ENCODE results near the gene TEX264. TPM values are rescaled to one million over a fixed set of nuclear protein-coding genes. Genes with fewer than 3 reads are reported as not detected.

Gene TEX264
- total RNA-seq, 1 experiment from 2014 or later: 11.8 TPM

GRCh38 chr3:51706021-51706485 is 35.0 kb downstream of the TEX264 start:
- no peaks in the 10 kb centered on the region for H3K9me3 Mint-ChIP-seq
- no peak overlapping the region for H3K4me3 Mint-ChIP-seq
- H3K4me1 Mint-ChIP-seq: peaks cover 29% of the 10 kb centered on the region
- ChIA-PET CTCF (interaction anchor here (2.0 to 9.3 kb wide), 5 partner anchors 13 to 114 kb away, joined by 8 to 139 read pairs (median 13); no protein-coding TSS in a partner anchor), POLR2A (interaction anchor here (1.0 kb wide), 1 partner anchor 206 kb away, joined by 6 read pairs; no protein-coding TSS in a partner anchor)
- ATAC-seq (no peak), DNase-seq (ENCODE audit: low spot score) (no peak)
- no peak overlapping the region for H3K27ac Mint-ChIP-seq
- H3K36me3 Mint-ChIP-seq: no peaks in the 10 kb centered on the region
- no peak for TF ChIP-seq SMAD4 (CRISPR knock-in tag; IDR thresholded peaks at IDR 0.05)
- TF ChIP-seq NR2C2 (CRISPR knock-in tag; IDR thresholded peaks at IDR 0.05): no peak
- TF ChIP-seq ZNF281 (CRISPR knock-in tag; IDR thresholded peaks at IDR 0.05): no peak
- no peak for TF ChIP-seq ELF4 (CRISPR knock-in tag; IDR thresholded peaks at IDR 0.05; ENCODE audit: low read depth)
- no peak for TF ChIP-seq AFF4 (CRISPR knock-in tag; IDR thresholded peaks at IDR 0.05; ENCODE audit: borderline replicate concordance)
- no peak for TF ChIP-seq ZSCAN18 (CRISPR knock-in tag; IDR thresholded peaks at IDR 0.05)
- no peak for TF ChIP-seq NR1H2 (CRISPR knock-in tag; IDR thresholded peaks at IDR 0.05)
- TF ChIP-seq ZNF317 (CRISPR knock-in tag; IDR thresholded peaks at IDR 0.05; ENCODE audit: borderline replicate concordance, low read depth): no peak
- TF ChIP-seq ZNF138 (CRISPR knock-in tag; conservative IDR thresholded peaks at IDR 0.05): no peak
- no peak for TF ChIP-seq EMX1 (CRISPR knock-in tag; IDR thresholded peaks at IDR 0.05)
- no peak for TF ChIP-seq TP53 (CRISPR knock-in tag; IDR thresholded peaks at IDR 0.05)
- no peak for TF ChIP-seq KAT7 (CRISPR knock-in tag; IDR thresholded peaks at IDR 0.05; ENCODE audit: borderline replicate concordance)
- no peak for TF ChIP-seq ZBTB21 (CRISPR knock-in tag; IDR thresholded peaks at IDR 0.05; ENCODE audit: borderline replicate concordance)
- peaks cover 28% of the 10 kb centered on the region for H3K27me3 Mint-ChIP-seq (ENCODE audit: low read depth)

GRCh38 chr3:51706788-51707731 is 36.0 kb downstream of the TEX264 start, which contains the start of gene GRM2:
Gene GRM2, plus strand, starts transcription at chr3:51707068. Its CDS starts 1,916 bp downstream, at chr3:51708984.
- POLR2A ChIA-PET: interaction anchor here (0.6 to 1.0 kb wide), 2 partner anchors 16 to 207 kb away, joined by 6 to 7 read pairs; no protein-coding TSS in a partner anchor
- H3K9me3 Mint-ChIP-seq: no peaks in the 10 kb centered on the region
- CTCF ChIA-PET: interaction anchor here (1.2 to 9.3 kb wide), 8 partner anchors 12 to 275 kb away, joined by 3 to 139 read pairs (median 9); no protein-coding TSS in a partner anchor
- TF ChIP-seq SMAD3 (CRISPR knock-in tag; IDR thresholded peaks at IDR 0.05; ENCODE audit: borderline replicate concordance) (peak; percentile 98), FOXK1 (CRISPR knock-in tag; IDR thresholded peaks at IDR 0.05) (peak; percentile 92), EMX1 (CRISPR knock-in tag; IDR thresholded peaks at IDR 0.05) (0 out of 2 replicates have a peak, but pooled peaks have one; percentile 37), ZNF671 (CRISPR knock-in tag; IDR thresholded peaks at IDR 0.05) (0 out of 2 replicates have a peak, but pooled peaks have one; percentile 27), E2F5 (CRISPR knock-in tag; IDR thresholded peaks at IDR 0.05) (peak; percentile 84; the same call in 1 of the 2 replicates), IRF1 (CRISPR knock-in tag; IDR thresholded peaks at IDR 0.05) (peak; percentile 88; the same call in 1 of the 2 replicates), RELA (CRISPR knock-in tag; IDR thresholded peaks at IDR 0.05; ENCODE audit: borderline replicate concordance) (peak; percentile 65; the same call in 1 of the 2 replicates), KAT7 (CRISPR knock-in tag; IDR thresholded peaks at IDR 0.05; ENCODE audit: borderline replicate concordance) (0 out of 2 replicates have a peak, but pooled peaks have one; percentile 39)

More at GRCh38 chr3:51706788-51707731, 36.0 kb downstream of the TEX264 start, which contains the start of gene GRM2:
- ATAC-seq (peak; percentile 76), DNase-seq (ENCODE audit: low spot score) (peak; percentile 93)
- peaks cover 28% of the 10 kb centered on the region for H3K27me3 Mint-ChIP-seq (ENCODE audit: low read depth)
- H3K4me3 Mint-ChIP-seq: peak within 1 kb of the TSS; percentile 92
- peaks cover 29% of the 10 kb centered on the region for H3K4me1 Mint-ChIP-seq
- no peaks in the 10 kb centered on the region for H3K36me3 Mint-ChIP-seq
- no peak within 1 kb of the TSS for H3K27ac Mint-ChIP-seq

All from WTC11 (cell line).